GM21717 (cell line): Measurements from ENCODE around the gene ZNF599.

ENCODE experiments used
- ATAC-seq: cut with Tn5 transposase; IDR thresholded peaks from one replicate; pipeline ENCODE4 v1.9.1; 2021; ENCODE audit warnings: mild to moderate bottlenecking, moderate library complexity; ENCODE audit not compliant: unreplicated experiment

ZNF599 gene

DNA sequence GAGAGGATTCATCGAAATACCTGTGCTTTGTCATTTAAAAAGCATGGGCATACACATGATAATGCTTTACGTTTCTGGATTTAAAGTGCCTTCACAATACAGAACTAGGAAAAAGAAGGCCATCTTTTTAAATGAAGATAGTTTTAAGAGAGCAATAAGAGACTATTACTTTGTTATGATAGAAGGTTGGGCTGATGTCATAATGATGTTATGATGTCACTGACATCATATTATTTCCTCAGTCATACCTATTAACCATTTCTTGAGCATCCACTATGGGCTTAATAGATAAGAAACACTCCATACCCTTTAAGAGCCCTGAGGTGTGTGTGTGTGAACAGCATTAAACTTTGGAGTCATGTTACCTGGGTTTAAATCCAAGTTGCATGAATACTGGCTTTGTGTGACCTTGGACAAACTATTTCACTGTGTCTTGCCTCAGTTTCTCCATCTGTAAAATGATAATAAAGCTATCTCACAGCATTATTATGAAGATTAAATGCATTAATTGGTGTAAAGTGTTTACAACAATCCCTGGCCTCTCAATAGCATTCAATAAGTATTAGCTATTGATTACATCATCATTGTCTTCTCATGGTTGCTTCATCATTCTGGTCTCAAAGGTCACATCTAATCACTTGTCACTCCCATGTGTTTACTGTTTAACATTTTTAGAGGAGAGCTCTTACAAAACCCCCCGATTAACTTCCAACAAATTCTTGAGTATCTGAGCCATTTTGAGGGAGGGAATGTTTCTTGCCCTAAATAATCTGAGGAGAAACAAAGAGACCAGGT is 27.9 kb downstream of the ZNF599 start:
- ATAC-seq: no peak

DNA sequence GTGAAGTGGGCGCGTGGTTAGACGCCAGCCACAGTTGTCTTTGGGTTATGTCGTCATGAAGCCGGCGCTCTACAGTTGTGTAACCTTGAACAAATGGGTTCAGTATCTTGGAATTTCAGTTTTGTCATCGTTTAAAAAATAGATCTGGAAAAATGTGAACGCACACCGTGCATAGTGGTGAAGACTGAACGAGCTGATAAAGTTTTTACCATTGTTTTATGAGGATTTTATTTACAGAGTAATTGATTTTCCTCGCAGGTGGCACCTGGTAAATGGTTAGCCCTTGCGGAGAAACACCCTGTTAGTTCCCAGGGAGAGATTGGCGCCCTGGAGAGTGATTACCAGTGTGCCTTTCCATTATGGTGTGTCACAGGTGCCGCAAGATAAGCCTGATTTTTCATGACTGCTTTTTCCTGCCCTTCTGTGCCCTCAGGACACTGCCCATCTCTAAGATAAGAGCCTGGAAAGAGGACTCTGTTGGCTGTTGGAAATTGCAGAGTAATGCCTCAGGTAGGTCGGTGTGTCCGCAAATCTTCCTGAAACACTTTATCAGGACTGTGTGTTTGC is 38.4 kb downstream of the ZNF599 start:
- ATAC-seq: no peak

DNA sequence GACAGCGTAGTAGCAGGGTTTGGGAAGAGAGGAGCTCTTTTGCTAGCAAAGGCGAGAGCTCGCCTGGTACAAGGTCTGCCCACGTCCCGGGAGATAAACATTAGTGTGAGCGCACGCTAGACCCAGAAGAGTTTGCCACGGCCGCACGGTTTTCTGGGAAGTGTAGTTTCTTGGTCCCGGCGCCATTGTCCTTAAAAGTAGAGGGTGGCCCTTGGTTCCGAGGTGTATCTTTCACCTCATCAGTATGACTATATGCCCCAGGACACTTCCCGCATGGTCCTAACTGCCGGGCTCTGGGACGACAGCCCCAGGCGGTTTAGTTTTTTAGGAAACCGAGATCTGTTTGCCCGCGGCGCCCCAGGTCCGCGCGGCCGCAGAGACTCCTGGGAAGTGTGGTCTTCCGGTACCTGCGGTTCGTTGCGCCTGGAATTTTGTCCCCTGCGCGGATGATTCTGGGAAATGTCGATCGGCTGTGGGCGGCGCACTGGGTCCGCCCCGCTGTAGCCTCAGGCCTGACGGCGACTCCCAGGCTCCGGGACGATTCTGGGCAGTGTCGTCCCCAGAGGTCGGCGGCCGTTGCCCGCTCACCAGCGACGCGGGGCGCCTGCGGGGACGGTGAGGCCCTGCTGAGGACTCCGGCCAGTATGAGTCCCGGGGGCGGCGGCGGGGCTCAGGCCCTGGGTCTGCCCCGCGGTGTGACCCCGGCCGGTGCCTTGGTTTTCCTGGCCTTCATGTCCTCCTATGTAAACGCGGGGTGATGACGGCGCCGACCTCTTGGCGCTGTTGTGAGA is 39.1 kb downstream of the ZNF599 start, which contains the start of gene ZNF181:
Gene ZNF181, plus strand, starts transcription at position 498 of the 791 bp plus-strand sequence. CDS start 795 bp downstream, outside the sequence.
- peak; percentile 73 for ATAC-seq

DNA sequence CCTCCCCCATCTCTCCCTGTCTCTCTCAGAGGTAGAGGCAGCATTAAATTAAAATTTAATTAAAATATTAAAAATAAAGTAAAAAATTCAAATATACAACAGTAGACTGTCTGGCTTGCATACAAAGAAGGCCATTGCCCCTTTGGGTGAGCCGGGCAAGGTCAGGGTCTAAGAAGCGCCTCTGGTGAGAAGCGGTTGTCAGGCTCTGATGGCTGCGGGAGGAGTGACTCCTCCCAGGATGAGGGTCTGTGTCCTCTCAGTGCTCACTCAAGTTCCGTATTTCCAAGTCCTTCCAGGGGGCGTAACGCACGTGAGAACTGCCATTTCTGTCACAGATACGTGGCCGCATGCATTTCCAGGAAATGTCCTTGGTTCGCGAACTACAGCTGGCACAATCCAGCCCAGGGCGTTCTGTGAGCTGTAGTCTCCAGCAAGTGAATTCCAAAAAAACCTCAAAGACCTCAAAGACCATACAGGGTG is 39.7 kb downstream of the ZNF599 start:
- peak; percentile 14 for ATAC-seq

DNA sequence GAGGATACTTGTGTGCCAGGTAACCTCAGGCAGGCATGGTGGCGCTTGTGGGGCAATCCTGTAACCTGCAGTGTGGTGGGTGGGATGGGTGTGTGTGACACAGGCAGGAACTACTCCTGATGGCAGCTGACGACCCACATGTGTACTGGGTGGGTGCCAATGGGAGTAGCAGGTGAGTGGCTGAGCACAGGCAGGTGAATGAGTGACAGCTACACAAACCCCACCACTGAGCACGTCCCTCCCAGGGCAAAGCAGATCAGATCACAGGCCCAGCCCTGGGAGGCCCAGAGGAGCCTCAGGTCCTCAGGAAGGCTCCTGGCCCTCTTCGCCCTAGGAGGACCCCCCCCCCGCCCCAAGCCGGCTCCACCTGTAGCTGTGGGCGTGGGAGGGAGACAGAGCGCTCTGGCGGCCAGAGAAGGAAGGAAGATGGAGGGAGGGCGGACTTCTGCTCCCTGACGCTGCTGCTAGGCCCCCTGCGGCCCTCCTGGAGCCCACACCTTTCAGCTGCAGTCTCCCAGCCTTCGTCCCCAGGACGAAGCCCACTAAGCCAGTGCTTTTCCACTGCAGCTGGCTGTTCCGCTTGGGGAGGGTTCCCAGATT is 40.3 kb downstream of the ZNF599 start:
- no peak for ATAC-seq

DNA sequence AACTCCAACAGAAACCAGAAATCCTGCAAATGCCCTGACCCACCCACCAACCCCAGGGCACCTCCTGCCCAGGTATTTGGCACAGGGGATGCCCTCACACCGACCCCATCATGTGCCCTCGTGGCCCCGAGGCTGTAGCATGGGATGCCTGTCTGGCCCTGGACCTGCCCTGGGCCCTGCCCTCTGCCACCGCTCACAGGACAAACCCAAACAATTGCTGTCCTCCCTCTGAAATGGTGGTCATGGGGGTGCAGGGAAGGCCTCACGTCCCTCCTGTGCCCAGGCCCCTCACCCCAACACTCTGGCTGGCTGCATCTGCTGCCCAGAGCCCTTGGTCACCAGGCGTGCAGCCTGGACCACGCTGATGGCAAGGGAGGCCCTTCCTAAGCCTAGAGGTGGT is 41.1 kb downstream of the ZNF599 start:
- no peak for ATAC-seq

DNA sequence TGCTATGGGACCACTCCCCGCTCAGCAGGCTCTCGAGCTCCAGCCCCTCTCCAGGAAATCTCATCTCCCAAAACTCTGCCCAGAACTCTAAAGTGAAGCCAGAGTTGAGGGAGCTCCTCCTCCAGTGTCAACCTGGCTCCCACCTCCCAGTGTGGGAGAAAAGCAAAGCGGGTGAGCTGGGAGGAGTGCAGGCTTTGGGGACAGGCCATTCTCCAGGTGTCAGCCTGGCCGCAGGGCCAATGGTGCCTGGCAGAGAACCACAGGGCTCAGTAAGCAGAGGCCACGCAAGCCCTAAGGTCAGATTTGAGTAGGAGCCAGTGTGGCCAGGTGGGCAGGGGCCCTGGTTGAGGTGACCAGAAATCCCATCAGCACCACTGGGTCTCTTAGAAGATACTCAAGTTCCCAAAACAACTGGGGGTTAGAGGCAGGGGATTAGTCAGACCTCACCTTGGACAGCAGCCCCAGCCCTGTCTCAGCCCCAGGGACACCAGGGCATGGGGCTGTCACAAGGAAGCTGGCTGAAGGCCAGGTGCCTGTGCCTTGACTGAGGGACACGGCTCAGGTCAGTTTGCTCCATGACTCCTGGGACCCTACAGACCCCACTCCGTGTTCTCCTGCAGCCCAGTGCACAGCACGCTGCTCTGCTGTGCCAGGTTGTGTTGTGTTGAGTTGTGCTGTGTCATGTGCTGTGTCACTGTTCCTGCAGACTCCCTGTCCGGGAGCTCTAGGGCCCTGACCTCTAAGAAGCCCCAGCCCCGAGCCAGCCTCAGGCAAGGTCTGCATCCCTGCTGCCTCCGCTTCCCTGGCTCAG is 41.8 kb downstream of the ZNF599 start:
- ATAC-seq: no peak

DNA sequence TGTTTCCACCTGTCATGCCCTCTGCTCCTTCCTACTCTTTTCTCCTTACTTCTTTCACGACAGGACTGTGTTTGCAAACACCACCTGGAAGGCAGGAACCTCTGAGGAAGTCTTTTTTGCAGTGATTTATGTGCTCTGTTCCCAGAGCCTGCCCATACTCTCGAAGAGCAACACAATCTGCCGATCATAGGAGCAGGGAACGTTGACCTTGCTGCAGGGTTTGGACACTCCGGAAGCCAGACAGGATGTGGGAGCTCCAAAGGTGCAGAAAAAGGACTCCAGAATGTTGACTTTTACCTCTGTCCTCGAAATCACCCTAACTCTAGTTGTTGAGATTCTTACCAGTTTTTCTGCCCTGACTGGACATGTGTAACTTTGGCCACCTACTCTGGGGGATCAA is 47.6 kb downstream of the ZNF599 start:
- ATAC-seq: no peak

DNA sequence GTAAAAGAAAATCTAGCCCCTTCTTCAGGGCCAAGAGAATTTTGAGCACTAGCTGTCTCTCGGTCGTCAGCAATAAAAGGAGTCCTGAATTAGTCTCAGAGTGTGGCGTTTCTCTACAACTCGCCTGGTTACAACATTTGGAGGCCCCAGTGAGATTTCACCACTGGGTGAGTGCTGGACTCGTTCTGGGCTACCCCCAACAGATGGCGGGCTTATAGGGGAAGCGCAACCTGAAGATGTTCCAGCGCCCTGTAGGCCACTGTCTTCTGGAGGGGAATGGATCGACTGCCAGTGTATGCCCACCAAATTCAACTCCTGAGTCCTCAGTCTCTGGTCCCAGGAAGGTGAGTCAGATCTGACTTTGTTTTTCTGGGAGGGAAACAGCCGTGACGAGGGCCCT is 50.7 kb downstream of the ZNF599 start:
- ATAC-seq: no peak

DNA sequence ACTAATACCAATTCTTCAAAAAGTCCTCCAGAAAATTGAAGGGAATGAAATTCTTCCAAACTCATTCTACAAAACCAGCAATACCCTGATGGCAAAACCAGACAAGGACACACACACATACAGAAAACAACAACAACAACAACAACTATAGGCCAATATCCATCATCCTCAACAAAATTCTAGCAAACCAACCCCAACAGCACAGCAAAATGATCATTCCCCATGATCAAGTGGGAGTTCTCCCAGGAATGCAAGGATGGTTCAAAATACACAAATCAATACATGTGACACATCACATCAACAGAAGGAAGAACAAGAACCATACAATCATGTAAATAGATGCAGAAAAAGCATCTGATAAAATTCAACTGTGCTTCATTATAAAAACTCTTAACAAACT is 57.7 kb downstream of the ZNF599 start:
- no peak for ATAC-seq

DNA sequence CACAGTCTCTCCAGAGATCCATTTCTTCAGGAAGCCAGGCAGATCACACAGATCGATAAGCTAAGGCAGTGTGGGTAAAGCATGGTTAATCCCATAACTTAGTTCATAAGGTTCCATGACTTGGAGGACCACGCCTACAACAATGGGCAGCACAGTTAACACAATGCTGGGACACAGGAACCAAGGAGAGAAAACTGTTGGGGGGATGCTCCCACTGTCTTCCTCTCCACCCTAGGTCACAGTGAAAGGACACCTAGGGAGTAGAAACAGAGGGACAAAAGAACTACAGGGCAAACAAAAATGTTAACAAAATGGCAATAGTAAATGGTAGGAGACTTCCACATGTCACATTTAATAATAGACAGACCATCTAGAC is 59.8 kb downstream of the ZNF599 start:
- ATAC-seq: no peak

DNA sequence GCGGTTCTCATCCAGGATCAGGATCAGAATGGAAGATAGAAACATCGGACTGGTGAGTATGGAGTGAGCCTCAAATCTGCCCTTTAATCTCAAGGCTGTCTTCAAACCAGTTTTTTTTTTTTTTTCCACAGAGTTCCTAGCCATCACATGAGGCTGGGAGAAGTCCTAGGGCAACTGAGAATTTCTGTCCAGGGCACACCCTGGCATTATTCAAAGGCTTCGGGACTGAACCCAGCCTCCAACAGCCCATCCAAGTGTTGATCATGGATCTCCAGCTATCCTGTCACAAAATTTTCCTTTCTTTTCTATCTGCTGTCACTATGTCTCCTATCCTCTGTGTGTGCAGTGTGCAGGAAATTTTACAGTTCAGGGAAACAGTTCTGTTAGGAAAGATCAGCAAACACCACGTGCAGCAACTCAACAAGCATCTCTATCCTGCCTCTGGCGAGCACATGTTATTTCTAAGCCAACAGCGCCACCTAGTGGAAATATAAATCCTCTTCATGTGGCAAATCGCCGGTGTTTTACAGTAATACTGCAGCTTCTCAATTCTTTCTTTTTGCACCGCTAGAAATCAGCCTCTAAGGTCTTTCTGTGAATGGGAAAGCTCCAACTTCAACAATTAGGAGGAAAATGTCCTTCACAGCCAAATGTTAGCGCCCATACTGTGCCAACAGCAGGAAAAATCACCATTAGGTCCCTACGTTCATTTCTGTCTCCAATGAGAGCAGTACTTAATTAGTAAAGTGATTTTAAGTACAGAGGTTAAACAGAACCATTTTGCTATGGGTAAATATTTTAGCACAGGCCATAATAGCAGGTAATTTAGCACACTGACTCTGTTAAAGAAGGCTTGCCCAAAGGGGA is 60.4 kb downstream of the ZNF599 start:
- ATAC-seq: no peak

DNA sequence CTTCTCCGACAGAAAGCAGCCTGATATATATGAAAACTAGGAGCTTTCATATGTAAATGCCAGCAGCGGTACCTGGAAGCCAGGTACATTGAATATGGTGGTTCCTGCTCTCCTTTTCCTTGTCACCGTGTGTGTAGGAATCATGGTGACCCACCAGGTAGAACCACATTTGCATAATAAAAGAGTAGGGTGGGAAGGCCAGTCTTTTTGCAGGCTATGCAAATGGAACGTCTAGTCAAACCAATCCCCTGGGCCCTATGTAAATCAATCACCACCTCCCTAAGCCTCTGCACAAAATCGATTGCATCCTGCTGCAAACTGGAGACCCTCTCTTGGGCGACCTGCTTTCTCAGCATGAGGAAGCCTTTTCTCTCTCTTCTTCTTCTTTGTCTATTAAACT is 61.1 kb downstream of the ZNF599 start:
- ATAC-seq: no peak
